ENCODE results near the gene MGAT5B. TPM values are rescaled to one million over a fixed set of nuclear protein-coding genes. Genes with fewer than 3 reads are reported as not detected.

Gene MGAT5B
- total RNA-seq, 4 donors from 2014 or later, result 0.59 to 3.3 (median 1.5) TPM; not detected in 1

GRCh38 chr17:76925441-76925891, 57.3 kb downstream of the MGAT5B start:
- no peak overlapping the region for H3K4me3 ChIP-seq
- TF ChIP-seq CTCF (IDR thresholded peaks at IDR 0.05) (no peak), POLR2A (IDR thresholded peaks at IDR 0.05) (no peak)
- no peaks in the 10 kb centered on the region for H3K4me1 ChIP-seq
- DNase-seq, result no peak
- intact Hi-C loops (cut with DNase I; ENCODE audit: low total_unique reads), result no loop called here
- H3K36me3 ChIP-seq, result no peaks in the 10 kb centered on the region
- H3K27ac ChIP-seq, result no peak overlapping the region
- no peaks in the 10 kb centered on the region for H3K9me3 ChIP-seq
- H3K27me3 ChIP-seq, result no peaks in the 10 kb centered on the region

- Histone ChIP-seq H3K36me3 (no peaks in the 10 kb centered on the region), H3K9me3 (no peaks in the 10 kb centered on the region), H3K27me3 (no peaks in the 10 kb centered on the region), H3K27ac (no peak overlapping the region), H3K4me1 (no peaks in the 10 kb centered on the region), H3K4me3 (no peak overlapping the region)
- intact Hi-C loops (cut with DNase I; ENCODE audit: low total_unique reads), result no loop called here
- TF ChIP-seq CTCF (IDR thresholded peaks at IDR 0.05) (no peak), POLR2A (IDR thresholded peaks at IDR 0.05) (no peak)
- DNase-seq, result no peak
Observed at GRCh38 chr17:76926237-76926866, 58.1 kb downstream of the MGAT5B start.

DNA sequence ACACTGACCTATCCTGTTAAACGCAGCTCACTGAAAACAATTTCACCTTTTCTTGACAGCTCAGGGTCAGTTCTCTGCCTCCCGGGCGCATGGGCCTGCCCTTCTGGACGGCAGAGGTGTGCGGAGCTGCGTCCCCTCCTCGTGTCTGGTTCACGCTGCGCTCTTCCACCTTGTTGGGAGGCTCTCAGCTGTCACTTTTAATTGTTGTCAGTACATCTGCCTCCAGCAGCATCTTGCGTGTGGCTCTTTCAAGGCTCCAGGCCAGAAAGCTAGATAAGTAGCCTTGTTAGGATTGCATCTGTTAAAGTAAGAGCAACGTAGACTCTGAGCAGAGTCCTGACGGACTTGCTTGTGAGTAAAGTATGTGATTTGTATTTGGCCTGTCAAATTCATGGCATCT, 59.4 kb downstream of the MGAT5B start:
- intact Hi-C loops (cut with DNase I; ENCODE audit: low total_unique reads), result no loop called here
- DNase-seq, result no peak
- no peaks in the 10 kb centered on the region for H3K4me1 ChIP-seq
- H3K27me3 ChIP-seq, result no peaks in the 10 kb centered on the region
- no peaks in the 10 kb centered on the region for H3K9me3 ChIP-seq
- no peak for TF ChIP-seq POLR2A (IDR thresholded peaks at IDR 0.05)
- TF ChIP-seq CTCF (IDR thresholded peaks at IDR 0.05), result no peak
- no peaks in the 10 kb centered on the region for H3K36me3 ChIP-seq
- no peak overlapping the region for H3K4me3 ChIP-seq
- no peak overlapping the region for H3K27ac ChIP-seq

DNA sequence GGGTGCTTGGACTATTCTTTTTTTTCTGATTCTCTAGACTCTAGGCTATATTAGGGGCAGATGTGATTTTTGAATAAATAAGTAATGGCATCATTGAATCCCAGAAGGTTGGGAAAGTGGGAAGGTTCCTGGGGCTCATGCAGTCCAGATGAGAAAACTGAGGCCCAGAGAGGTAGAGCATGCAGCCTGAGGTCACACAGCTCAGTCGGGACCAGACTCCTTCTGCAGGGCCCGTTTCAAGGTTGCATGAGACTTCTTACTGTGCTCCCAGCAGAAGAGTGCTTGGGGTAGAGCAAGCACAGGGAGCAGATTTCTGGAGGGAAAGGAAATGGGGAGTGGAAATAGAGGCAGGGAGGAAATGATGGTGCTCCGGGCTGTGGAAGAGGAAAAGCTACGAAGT, 59.8 kb downstream of the MGAT5B start:
- no peak overlapping the region for H3K4me3 ChIP-seq
- H3K27me3 ChIP-seq, result no peaks in the 10 kb centered on the region
- no peaks in the 10 kb centered on the region for H3K9me3 ChIP-seq
- TF ChIP-seq CTCF (IDR thresholded peaks at IDR 0.05), result no peak
- no peaks in the 10 kb centered on the region for H3K4me1 ChIP-seq
- no peaks in the 10 kb centered on the region for H3K36me3 ChIP-seq
- DNase-seq, result no peak
- intact Hi-C loops (cut with DNase I; ENCODE audit: low total_unique reads), result no loop called here
- no peak overlapping the region for H3K27ac ChIP-seq

- no peak overlapping the region for H3K4me3 ChIP-seq
- intact Hi-C loops (cut with DNase I; ENCODE audit: low total_unique reads), result no loop called here
- no peak for TF ChIP-seq POLR2A (IDR thresholded peaks at IDR 0.05)
- no peak for TF ChIP-seq CTCF (IDR thresholded peaks at IDR 0.05)
- no peak for DNase-seq
- no peaks in the 10 kb centered on the region for H3K27me3 ChIP-seq
- no peaks in the 10 kb centered on the region for H3K9me3 ChIP-seq
- no peaks in the 10 kb centered on the region for H3K36me3 ChIP-seq
- no peaks in the 10 kb centered on the region for H3K4me1 ChIP-seq
- H3K27ac ChIP-seq, result no peak overlapping the region
Observed at GRCh38 chr17:76929148-76929547, 60.9 kb downstream of the MGAT5B start.
